Fibroblast of skin of left biceps (primary cell): Measurements from ENCODE around the gene STEAP3.

Experiments used
- DNase-seq, 2 experiments: peaks; one replicate each; pipeline ENCODE4 v3.0.0-alpha.2; 2013; ENCODE audit warnings: low read depth in 2 of 2

The STEAP3 gene, protein sequence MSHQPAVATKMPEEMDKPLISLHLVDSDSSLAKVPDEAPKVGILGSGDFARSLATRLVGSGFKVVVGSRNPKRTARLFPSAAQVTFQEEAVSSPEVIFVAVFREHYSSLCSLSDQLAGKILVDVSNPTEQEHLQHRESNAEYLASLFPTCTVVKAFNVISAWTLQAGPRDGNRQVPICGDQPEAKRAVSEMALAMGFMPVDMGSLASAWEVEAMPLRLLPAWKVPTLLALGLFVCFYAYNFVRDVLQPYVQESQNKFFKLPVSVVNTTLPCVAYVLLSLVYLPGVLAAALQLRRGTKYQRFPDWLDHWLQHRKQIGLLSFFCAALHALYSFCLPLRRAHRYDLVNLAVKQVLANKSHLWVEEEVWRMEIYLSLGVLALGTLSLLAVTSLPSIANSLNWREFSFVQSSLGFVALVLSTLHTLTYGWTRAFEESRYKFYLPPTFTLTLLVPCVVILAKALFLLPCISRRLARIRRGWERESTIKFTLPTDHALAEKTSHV

GRCh38 chr2:119223521-119224390 lies at the start of gene STEAP3:
TSS of gene STEAP3 (plus strand) at chr2:119223834. CDS start at chr2:119231013, 7,179 bp downstream.
- DNase-seq: no peak

DNA sequence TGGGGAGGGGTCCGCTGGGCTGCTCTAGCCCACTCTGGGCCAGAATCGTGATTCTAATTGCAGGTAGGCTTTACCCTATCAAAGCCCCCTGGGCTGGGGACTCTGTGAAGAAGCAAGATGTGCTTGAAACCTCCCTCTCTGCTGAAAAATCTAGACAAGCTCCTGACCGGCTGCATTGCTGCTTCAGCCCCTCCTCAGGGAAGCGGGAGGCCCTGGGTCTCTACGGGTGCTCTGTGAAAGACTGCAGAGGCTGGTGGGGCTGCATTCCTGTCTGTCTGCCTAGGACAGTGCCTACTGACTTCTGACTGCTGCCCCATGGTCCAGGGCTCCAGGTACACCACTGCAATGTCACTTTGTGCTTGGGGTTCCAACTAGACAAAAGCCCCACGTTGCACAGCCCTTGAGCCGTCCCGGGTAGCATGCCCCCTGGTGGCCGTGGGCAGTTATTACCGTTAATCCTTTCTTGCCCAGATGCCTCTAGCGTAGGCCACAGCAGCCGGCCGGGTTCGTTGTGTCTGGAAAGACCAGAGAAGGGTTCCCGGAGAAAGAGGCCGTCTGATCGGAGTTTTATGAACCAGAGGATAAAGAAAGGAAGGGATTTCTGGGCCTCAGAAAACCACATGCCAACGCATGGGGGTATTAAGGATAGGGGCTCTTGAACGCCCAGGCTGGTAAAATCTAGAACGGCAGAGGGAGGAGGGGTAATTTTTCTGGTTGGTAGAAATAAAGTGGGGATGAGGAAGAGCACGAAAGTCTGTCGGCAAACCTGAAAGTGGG lies 49.2 kb upstream of the STEAP3 start:
- no peak for DNase-seq

- no peak for DNase-seq
Measured at GRCh38 chr2:119174993-119175347, 48.7 kb upstream of the STEAP3 start.

- no peak for DNase-seq
Measured at GRCh38 chr2:119175517-119175916, 48.1 kb upstream of the STEAP3 start.

DNA sequence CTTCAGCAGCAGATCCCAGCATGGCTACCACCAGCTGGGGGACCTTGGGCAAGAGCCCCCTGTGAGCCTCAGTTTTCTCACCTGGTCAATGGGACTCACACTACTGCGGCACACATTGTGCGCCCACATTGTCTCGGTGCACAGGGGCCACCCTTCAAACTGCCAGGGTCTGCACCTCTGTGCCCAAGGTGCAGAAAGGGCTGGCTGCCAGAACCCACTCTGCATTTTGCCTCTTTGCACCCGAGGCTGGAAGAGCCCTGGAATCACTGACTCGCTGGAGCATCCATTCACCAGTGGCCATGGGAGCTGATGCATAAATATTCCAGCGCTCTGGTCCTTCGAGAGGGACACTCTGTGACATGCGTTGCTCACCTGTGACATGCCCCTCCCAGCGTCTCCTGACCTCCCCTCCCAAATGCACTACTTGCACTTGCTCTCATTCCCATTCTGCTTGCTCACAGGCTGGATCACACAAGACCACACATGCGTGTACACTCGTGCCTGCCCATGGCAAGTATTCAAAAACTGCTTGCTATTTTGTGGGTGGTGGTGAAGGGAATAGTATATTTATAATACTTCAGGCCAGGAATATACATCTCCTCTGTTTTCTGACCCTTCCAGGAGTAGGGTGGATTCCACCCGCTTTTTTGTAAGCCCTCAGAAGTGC lies 46.3 kb upstream of the STEAP3 start:
- DNase-seq: no peak

DNA sequence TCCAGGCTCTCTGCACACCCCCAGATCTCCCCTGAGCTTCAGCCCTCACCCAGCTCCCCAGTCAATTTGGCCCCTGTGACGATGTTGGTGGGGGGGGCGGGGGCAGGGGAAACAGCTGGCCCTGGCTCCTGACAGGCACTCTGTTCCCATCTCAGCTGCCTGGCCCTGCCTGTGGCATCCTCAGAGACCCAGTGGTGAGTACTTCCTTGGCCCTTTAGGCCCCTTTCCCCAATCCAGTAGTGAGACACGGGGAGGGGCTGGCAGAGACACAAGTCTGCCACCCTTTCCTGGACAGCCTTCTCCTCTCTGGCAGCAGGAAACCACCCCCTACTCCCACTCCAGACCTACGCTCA lies 45.8 kb upstream of the STEAP3 start:
- no peak for DNase-seq

- no peak for DNase-seq
Measured at GRCh38 chr2:119178776-119179175, 44.9 kb upstream of the STEAP3 start.

GRCh38 chr2:119179202-119179601 lies 44.4 kb upstream of the STEAP3 start:
- DNase-seq: no peak

DNA sequence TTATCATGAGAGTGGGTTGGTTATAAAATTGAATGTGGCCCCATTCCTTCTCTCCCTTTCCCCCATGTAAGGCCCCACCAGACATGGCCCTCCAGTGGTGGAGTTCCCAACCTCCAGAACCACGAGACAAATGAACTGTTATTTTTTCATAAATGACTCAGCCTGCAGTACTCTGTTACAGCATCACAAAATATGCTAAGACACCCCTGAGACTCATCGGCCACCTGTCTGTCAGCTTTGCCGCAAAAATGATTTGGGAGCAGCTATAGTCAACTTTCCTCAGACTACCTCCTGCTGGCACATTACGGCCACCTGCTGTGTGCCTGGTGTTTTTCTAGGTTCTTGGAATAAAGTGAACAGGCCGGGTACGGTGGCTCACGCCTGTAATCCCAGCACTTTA lies 43.6 kb upstream of the STEAP3 start:
- DNase-seq: no peak

GRCh38 chr2:119180892-119181291 lies 42.7 kb upstream of the STEAP3 start:
- DNase-seq: no peak

DNA sequence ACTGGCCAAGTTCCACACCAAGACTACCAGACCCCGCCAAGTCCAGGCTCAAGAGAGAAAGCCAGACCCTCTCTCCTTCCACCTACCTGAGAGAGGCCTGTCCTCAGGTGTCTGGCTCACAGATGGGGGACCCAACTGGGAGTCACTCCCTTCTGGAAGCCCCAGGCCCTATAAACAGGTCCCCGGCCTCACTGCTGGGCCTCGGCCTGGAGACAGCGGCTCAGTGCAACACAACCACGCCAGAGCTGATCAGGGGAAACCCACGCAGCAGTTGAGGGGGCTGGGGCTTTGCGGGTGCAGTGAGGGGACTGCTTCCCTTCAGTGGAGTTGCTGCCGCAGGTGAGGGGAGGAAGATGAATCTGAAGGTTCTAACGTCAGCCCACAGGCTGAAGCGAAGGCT lies 42.2 kb upstream of the STEAP3 start:
- no peak for DNase-seq

DNA sequence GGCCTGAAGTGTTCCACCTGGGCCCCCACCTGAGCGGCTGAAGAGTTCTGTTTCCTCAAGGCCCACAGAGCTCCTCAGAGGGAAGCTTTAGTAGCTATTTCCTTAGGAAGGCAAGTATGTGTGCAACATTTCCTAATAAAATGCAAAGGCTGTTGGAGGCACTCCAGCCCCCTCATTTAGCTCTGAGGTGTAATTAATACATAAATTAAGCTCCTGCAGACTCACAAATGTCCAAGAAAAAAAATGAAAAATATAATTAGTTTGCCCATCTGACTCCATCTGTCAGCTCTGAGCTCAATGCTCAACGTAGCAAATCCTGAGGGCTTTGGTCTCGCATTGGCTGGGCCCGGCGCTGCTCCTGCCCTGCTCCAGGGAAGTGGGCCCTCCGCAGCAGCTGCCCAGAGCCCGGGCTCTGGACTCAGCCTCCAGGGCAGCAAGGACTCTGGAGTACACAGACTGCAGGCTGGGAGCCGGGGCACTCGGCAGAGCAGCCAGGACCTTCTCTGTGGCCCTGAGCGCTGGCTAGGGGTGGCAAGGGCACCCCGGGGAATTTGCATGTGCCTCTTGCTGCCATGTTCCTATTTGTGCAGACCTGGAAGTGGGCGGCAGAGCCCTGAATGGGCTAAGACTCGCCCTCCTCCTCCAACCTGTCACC lies 41.7 kb upstream of the STEAP3 start:
- DNase-seq: no peak

DNA sequence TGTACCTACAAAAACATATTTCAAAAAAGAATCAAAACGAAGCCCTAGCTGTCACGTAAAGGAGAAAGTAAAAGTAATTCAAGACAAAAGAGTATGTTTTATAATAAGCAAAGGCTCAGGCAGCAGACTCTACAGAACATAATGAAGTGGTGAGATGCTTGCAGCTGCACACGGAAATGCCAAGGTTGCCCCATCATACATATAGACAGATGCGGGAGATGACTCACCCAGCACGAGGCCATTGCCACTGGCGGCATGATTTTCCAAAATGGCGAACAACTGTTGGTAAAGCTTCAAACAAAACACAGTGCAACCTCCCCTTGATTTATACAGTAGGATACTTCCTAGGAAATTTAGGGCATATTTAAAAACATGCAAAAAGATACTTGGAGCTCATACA lies 39.1 kb upstream of the STEAP3 start:
- no peak for DNase-seq

- DNase-seq: no peak
Measured at GRCh38 chr2:119190321-119191111, 33.1 kb upstream of the STEAP3 start.

- no peak for DNase-seq
Measured at GRCh38 chr2:119192893-119193292, 30.7 kb upstream of the STEAP3 start.

DNA sequence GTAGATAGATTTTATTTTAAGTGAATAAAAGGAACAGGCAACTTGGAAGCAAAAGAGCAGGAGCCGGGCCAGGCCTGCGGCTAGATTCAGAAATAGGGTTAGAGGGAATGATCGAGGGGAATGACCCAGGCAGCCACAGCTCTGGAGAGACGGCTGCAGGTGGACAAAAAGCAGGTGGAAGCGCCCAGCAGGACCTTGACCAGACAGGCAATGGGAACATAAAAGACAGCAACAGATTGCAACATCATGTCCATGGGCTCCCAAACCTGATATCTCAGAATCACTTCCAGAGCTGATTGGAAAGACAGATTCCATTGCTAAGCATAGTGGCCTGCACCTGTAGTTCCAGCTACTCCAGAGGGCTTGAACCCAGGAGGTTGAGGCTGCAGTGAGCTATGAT lies 28.6 kb upstream of the STEAP3 start:
- no peak for DNase-seq

DNA sequence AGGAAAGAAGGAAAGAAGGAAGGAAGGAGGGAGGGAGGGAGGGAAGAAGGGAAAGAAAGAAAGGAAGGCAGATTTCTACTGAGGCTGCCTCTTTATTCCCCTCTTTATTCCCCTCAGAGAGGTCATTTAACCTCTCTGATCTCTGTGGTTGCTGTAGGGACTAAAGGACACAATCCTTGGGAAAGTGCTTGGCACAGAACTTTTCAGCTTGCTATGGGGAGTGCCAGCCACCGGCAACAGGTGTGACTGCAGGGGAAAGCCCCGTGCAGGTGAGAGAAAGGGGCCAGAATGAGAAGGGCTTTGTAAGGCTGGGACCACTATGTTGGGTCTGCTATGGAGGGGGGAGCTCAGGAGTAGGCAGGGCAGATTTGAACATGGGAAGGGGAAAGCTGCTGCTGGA lies 27.7 kb upstream of the STEAP3 start:
- DNase-seq: no peak

GRCh38 chr2:119196301-119197125 lies 27.1 kb upstream of the STEAP3 start:
- DNase-seq: no peak

DNA sequence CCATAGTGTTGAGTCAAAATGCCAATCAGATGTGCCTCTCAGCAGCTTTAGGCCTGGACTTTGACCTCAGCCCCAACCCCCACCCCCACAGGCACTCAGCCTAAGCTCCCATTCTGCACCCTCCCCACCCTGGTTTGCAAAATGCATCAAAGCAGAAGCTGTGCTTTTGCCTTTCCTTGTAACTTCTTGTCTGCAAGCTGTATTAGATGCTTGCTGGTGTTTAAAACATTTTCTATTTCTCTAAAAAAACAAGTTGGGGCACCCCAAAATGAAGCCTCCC lies 26.6 kb upstream of the STEAP3 start:
- DNase-seq: no peak
